DND-41 (cell line): ENCODE data around the gene OTOP3.

Experiments
- ATAC-seq: fragments of 200-7000 bp; cut with Tn5 transposase; 3 replicates; pipeline ENCODE4 v1.9.1; 2021; ENCODE audit warnings: low read depth; ENCODE audit not compliant: insufficient read depth
- DNase-seq: peaks from one replicate; pipeline ENCODE4 v3.0.0-alpha.2; 2020
- H2AFZ ChIP-seq: 2 replicates; pipeline ENCODE4 v1.6.0; 2012; ENCODE audit warnings: low read depth, low read length
- H3K27ac ChIP-seq: 2 replicates; pipeline ENCODE4 v1.5.1; 2012; ENCODE audit warnings: low read length, inconsistent platforms
- H3K27me3 ChIP-seq: fragments of 200-600 bp; sonication (generic); 2 replicates; pipeline ENCODE4 v1.6.0; 2012; ENCODE audit warnings: low read length, mild to moderate bottlenecking, inconsistent platforms; ENCODE audit not compliant: insufficient read depth, poor library complexity
- H3K36me3 ChIP-seq: 2 replicates; pipeline ENCODE4 v1.5.1; 2012; ENCODE audit warnings: low read length, inconsistent platforms; ENCODE audit not compliant: insufficient read depth
- H3K4me1 ChIP-seq: 2 replicates; pipeline ENCODE4 v1.5.1; 2012; ENCODE audit warnings: mild to moderate bottlenecking, low read length; ENCODE audit not compliant: insufficient read depth
- H3K4me2 ChIP-seq: 2 replicates; pipeline ENCODE4 v1.6.0; 2012; ENCODE audit warnings: mild to moderate bottlenecking, moderate library complexity, low read length, inconsistent platforms; ENCODE audit not compliant: insufficient read depth
- H3K4me3 ChIP-seq, 2 experiments: fragments of 200-600 bp in 1 of 2; shearing (Covaris generic) in 1 of 2; 2 replicates each; pipeline ENCODE4 v1.5.1; 2012 to 2016; ENCODE audit warnings: inconsistent platforms in 2 of 2, low read length in 2 of 2, mild to moderate bottlenecking in 2 of 2, low read depth in 1 of 2, moderate library complexity in 1 of 2
- H3K79me2 ChIP-seq: 2 replicates; pipeline ENCODE4 v1.6.0; 2012; ENCODE audit warnings: low read length, inconsistent platforms; ENCODE audit not compliant: insufficient read depth
- H3K9ac ChIP-seq: 2 replicates; pipeline ENCODE4 v1.6.0; 2012; ENCODE audit warnings: low read depth, mild to moderate bottlenecking, inconsistent platforms, low read length, moderate library complexity
- H3K9me3 ChIP-seq: 2 replicates; pipeline ENCODE4 v1.5.1; 2012; ENCODE audit warnings: low read length, moderate library complexity, mild to moderate bottlenecking, inconsistent platforms; ENCODE audit not compliant: insufficient read depth, severe bottlenecking
- H4K20me1 ChIP-seq: 2 replicates; pipeline ENCODE4 v1.6.0; 2012; ENCODE audit warnings: low read length; ENCODE audit not compliant: insufficient read depth
- EZH2 ChIP-seq: IDR thresholded peaks from 3 replicates; pipeline ENCODE4 v1.6.1; 2012; ENCODE audit warnings: borderline replicate concordance, low read depth, mild to moderate bottlenecking, moderate library complexity, low read length, inconsistent platforms; ENCODE audit not compliant: severe bottlenecking
- TF ChIP-seq, protein P1 (sequence below): IDR thresholded peaks from 2 replicates; pipeline ENCODE4 v1.5.1; 2012; ENCODE audit warnings: borderline replicate concordance, low read length, moderate library complexity, mild to moderate bottlenecking; ENCODE audit not compliant: poor library complexity, severe bottlenecking; ENCODE audit errors: extremely low read depth

Gene OTOP3, protein sequence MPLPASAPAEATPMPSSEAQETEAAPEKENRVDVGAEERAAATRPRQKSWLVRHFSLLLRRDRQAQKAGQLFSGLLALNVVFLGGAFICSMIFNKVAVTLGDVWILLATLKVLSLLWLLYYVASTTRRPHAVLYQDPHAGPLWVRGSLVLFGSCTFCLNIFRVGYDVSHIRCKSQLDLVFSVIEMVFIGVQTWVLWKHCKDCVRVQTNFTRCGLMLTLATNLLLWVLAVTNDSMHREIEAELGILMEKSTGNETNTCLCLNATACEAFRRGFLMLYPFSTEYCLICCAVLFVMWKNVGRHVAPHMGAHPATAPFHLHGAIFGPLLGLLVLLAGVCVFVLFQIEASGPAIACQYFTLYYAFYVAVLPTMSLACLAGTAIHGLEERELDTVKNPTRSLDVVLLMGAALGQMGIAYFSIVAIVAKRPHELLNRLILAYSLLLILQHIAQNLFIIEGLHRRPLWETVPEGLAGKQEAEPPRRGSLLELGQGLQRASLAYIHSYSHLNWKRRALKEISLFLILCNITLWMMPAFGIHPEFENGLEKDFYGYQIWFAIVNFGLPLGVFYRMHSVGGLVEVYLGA

DNA sequence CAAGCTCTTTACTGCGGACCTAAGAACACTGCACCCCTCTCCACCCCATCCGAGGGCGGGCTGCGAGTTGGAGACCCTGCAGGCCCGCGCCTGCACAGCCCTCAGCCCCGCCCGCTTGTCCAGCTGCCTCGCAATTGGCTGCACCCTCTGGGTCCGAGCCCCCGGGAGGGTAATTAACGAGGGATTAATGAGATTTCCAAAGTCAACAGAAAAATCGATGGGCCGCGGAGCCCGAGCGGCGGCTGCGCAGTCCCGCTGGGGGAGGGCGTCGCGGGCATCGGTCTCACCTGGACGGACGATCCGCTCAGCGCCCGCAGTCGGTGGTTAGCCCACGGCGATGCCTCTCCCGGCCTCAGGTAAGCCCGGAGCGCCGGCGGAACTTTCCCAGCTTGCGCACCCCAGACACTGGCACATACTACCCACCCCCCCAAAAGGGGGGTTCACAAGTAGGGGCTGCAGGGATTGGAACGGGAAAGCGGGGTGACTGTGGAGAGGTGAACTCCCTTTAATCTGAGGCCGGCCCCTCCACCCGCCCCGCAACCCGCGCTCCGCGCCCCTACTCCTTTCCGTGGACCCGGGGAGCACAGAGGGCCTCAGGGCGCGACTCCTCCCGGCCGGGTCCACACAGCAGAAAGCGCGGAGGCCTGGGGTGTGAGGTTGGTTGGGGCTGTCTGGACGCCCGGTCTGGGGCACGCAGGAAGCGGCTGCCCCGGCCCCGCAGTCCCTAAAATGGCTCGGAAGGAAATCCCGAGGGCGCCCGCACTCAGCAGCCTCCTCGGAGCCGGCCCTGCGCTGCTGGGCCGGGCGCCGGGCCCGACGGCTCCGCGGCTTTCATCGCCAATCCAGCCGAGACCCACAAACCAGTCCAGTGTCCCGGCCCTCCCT, at the start of gene OTOP3:
Gene OTOP3 (plus strand): TSS at position 314 of the 885 bp plus-strand sequence. CDS start 24 bp downstream, at position 338.
- Histone ChIP-seq H3K27ac (no peak within 1 kb of the TSS), H3K4me2 (no peak within 1 kb of the TSS), H3K27me3 (peaks cover 3% of the 10 kb centered on the region)

DNA sequence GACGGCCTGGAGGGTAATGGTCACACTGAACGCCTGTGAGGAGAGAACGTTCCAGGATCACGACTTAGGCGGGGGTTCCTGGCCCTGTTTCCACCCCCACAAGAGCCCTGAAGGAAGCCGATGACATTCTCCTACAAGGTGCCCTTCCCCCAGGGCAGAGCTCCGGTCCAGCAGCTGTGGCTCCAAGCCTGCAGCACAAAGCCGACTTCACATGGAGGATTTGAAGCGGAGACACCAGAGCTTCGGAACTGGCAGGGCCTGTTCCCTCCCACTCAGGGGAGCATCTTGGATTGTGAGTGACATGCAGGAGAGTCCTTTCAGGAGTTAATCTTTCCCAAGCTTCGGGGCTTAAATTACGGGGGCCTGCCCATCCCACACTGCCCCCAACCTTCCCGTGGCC, 47.2 kb upstream of the OTOP3 start:
- Histone ChIP-seq H3K4me2 (no peak overlapping the region), H4K20me1 (no peaks in the 10 kb centered on the region), H3K27me3 (no peaks in the 10 kb centered on the region), H3K79me2 (no peaks in the 10 kb centered on the region), H3K27ac (no peak overlapping the region), H3K9ac (no peak overlapping the region), H2AFZ (no peak overlapping the region), H3K4me3 (no peak overlapping the region), H3K4me1 (no peaks in the 10 kb centered on the region), H3K36me3 (no peaks in the 10 kb centered on the region), H3K9me3 (no peaks in the 10 kb centered on the region)
- no peak for TF ChIP-seq EZH2
- TF ChIP-seq, protein P1, sequence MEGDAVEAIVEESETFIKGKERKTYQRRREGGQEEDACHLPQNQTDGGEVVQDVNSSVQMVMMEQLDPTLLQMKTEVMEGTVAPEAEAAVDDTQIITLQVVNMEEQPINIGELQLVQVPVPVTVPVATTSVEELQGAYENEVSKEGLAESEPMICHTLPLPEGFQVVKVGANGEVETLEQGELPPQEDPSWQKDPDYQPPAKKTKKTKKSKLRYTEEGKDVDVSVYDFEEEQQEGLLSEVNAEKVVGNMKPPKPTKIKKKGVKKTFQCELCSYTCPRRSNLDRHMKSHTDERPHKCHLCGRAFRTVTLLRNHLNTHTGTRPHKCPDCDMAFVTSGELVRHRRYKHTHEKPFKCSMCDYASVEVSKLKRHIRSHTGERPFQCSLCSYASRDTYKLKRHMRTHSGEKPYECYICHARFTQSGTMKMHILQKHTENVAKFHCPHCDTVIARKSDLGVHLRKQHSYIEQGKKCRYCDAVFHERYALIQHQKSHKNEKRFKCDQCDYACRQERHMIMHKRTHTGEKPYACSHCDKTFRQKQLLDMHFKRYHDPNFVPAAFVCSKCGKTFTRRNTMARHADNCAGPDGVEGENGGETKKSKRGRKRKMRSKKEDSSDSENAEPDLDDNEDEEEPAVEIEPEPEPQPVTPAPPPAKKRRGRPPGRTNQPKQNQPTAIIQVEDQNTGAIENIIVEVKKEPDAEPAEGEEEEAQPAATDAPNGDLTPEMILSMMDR, result no peak
- no peak for DNase-seq
- ATAC-seq, result no peak

More for the DNA sequence above, at the start of gene OTOP3:
- H3K36me3 ChIP-seq, result no peaks in the 10 kb centered on the region
- H3K79me2 ChIP-seq, result no peaks in the 10 kb centered on the region
- H2AFZ ChIP-seq, result no peak within 1 kb of the TSS
- ATAC-seq (no peak), DNase-seq (no peak)
- H3K4me1 ChIP-seq, result no peaks in the 10 kb centered on the region
- no peak within 1 kb of the TSS for H3K9ac ChIP-seq
- no peak for TF ChIP-seq EZH2
- TF ChIP-seq, protein P1, result no peak
- peaks cover 3% of the 10 kb centered on the region; the same call in 1 of the 2 replicates for H4K20me1 ChIP-seq
- no peaks in the 10 kb centered on the region for H3K9me3 ChIP-seq
- no peak within 1 kb of the TSS for H3K4me3 ChIP-seq

DNA sequence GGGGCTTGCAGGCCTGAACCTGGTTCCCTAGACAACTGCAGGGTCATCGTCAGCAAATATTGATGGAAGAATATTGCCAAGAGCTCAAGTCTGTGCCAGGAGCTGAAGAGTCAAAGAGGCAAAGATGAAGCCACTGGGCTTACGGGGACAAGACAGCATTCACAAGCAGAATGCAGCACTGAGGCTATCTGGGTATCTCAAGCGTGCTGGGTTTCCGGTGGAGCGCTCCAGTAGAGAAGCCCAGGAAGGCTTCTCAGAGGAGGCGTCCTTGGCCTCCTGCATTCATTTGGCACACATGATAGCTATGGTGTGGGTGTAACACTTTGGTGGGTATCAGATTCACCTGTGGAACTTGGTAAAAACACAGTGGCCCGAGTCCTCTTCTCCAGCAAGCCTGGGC, 45.1 kb upstream of the OTOP3 start:
- no peak overlapping the region for H3K4me3 ChIP-seq
- no peaks in the 10 kb centered on the region for H3K4me1 ChIP-seq
- no peak overlapping the region for H3K4me2 ChIP-seq
- no peaks in the 10 kb centered on the region for H3K36me3 ChIP-seq
- no peaks in the 10 kb centered on the region for H3K27me3 ChIP-seq
- no peak for TF ChIP-seq EZH2
- TF ChIP-seq, protein P1, result no peak
- no peaks in the 10 kb centered on the region for H3K9me3 ChIP-seq
- no peak for DNase-seq
- no peak overlapping the region for H3K9ac ChIP-seq
- H2AFZ ChIP-seq, result no peak overlapping the region
- no peak for ATAC-seq
- no peak overlapping the region for H3K27ac ChIP-seq
- H3K79me2 ChIP-seq, result no peaks in the 10 kb centered on the region
- no peaks in the 10 kb centered on the region for H4K20me1 ChIP-seq
